Thymus (tissue), 11 donors: ENCODE results near the gene CSKMT. TPM values are rescaled to one million over a fixed set of nuclear protein-coding genes. Genes with fewer than 3 reads are reported as not detected.
"Not testable (repeated sequence)": the region's sequence is repeated elsewhere in the genome, so short reads cannot be mapped to it uniquely, and the experiment has no call there.

ENCODE experiments used
- DNase-seq, 9 donors: peaks; one replicate each; pipeline ENCODE4 v3.0.0-alpha.2; 2013; ENCODE audit warnings: low spot score in 9 of 9, low read depth in 6 of 9, missing footprints in 1 of 9
- H3K27ac ChIP-seq, 2 donors: one replicate each; pipeline ENCODE4 v1.5.1; 2013; ENCODE audit warnings: control low read depth in 1 of 2, low read depth in 1 of 2, low read length in 1 of 2, mild to moderate bottlenecking in 1 of 2, moderate library complexity in 1 of 2
- H3K27me3 ChIP-seq, 2 donors: one replicate each; pipeline ENCODE4 v1.5.1; 2013; ENCODE audit warnings: low read length in 1 of 2; ENCODE audit not compliant: control insufficient read depth in 2 of 2, insufficient read depth in 1 of 2
- H3K36me3 ChIP-seq, 2 donors: one replicate each; pipeline ENCODE4 v1.5.1; 2013; ENCODE audit warnings: low read length in 1 of 2, mild to moderate bottlenecking in 1 of 2, moderate library complexity in 1 of 2; ENCODE audit not compliant: control insufficient read depth in 2 of 2, insufficient read depth in 2 of 2
- H3K4me1 ChIP-seq, 2 donors: one replicate each; pipeline ENCODE4 v1.5.1; 2013; ENCODE audit warnings: low read length in 2 of 2; ENCODE audit not compliant: control insufficient read depth in 2 of 2, insufficient read depth in 2 of 2
- H3K4me3 ChIP-seq, 2 donors: one replicate each; pipeline ENCODE4 v1.5.1; 2013; ENCODE audit warnings: low read length in 2 of 2, control low read depth in 1 of 2, mild to moderate bottlenecking in 1 of 2
- H3K9me3 ChIP-seq, 2 donors: one replicate each; pipeline ENCODE4 v1.5.1; 2013; ENCODE audit warnings: low read length in 1 of 2, mild to moderate bottlenecking in 1 of 2; ENCODE audit not compliant: control insufficient read depth in 2 of 2, insufficient read depth in 1 of 2
- WGBS: extraction: QIAGEN DNeasy Blood & Tissue Kit; methylation state at CpG from one replicate; pipeline ENCODE4 v1.1.7; 2013; 5-methylcytosine and 5-hydroxymethylcytosine counted together
- polyA plus RNA-seq: library from polyadenylated mRNA; stranded (reverse); fragments of 200-250 nt; gene quantifications from one replicate; pipeline ENCODE4 v1.2.3, GENCODE V29; 2013
- total RNA-seq: library from RNA; stranded (reverse); fragments of 120-200 nt; gene quantifications from one replicate; pipeline ENCODE4 v1.2.4, GENCODE V29; 2013
- donor health status: healthy.

The CSKMT gene
- total and polyA plus RNA-seq, 2 donors, result 31.1 to 64.6 TPM

- H3K4me3 ChIP-seq, result no peak overlapping the region
- peaks cover 24 to 43% of the 10 kb centered on the region in 2 donors for H3K4me1 ChIP-seq
- WGBS, result 96% methylated on average over 2 of the region's 2 CpGs
- H3K27me3 ChIP-seq, result no peaks in the 10 kb centered on the region
- DNase-seq, result no peak
- H3K27ac ChIP-seq, result peak overlapping the region in 1 of 2 donors; percentile 43
- H3K36me3 ChIP-seq, result peaks cover 22 to 26% of the 10 kb centered on the region in 2 donors
- peaks cover 0 to 15% of the 10 kb centered on the region in 2 donors for H3K9me3 ChIP-seq
These were observed 2.3 kb downstream of the CSKMT start for GRCh38 chr11:62667460-62667859.

GRCh38 chr11:62669420-62670161 is 4.5 kb downstream of the CSKMT start:
- DNase-seq, result no peak
- H3K4me1 ChIP-seq, result peaks cover 25 to 47% of the 10 kb centered on the region in 2 donors
- WGBS, result 96% methylated on average over 4 of the region's 4 CpGs
- H3K4me3 ChIP-seq, result no peak overlapping the region
- H3K9me3 ChIP-seq, result peaks cover 0 to 15% of the 10 kb centered on the region in 2 donors
- H3K36me3 ChIP-seq, result peaks cover 14 to 32% of the 10 kb centered on the region in 2 donors
- H3K27me3 ChIP-seq, result no peaks in the 10 kb centered on the region
- no peak overlapping the region for H3K27ac ChIP-seq

GRCh38 chr11:62671236-62671607 is 6.1 kb downstream of the CSKMT start:
- peaks cover 20 to 41% of the 10 kb centered on the region in 2 donors for H3K4me1 ChIP-seq
- DNase-seq, result peak in 3 of 9 donors; percentile 30 to 77 (median 38)
- under 1% methylated on average over 17 of the region's 17 CpGs for WGBS

GRCh38 chr11:62671608-62672389 is 6.7 kb downstream of the CSKMT start, which contains the start of the genes LBHD1 and UQCC3:
LBHD1 (minus strand) TSS chr11:62672267; CDS start chr11:62670031, 2,236 bp downstream.
UQCC3 (plus strand) TSS chr11:62671673; CDS start chr11:62671746, 73 bp downstream.
- peaks cover 0 to 6% of the 10 kb centered on the region in 2 donors for H3K9me3 ChIP-seq
- under 1% methylated on average over 59 of the region's 59 CpGs for WGBS
- no peaks in the 10 kb centered on the region for H3K27me3 ChIP-seq
- peak in 8 of 9 donors; percentile 43 to 89 (median 70) for DNase-seq
- peak within 1 kb of the TSS; percentile 94 for H3K27ac ChIP-seq
- peaks cover 14 to 43% of the 10 kb centered on the region in 2 donors for H3K36me3 ChIP-seq
- H3K4me3 ChIP-seq, result peak within 1 kb of the TSS; percentile 77 to 97
- peaks cover 14 to 35% of the 10 kb centered on the region in 2 donors for H3K4me1 ChIP-seq

More at GRCh38 chr11:62671236-62671607, 6.1 kb downstream of the CSKMT start:
- Histone ChIP-seq H3K4me3 (peak overlapping the region; percentile 77 to 97), H3K9me3 (peaks cover 0 to 11% of the 10 kb centered on the region in 2 donors), H3K36me3 (peaks cover 14 to 43% of the 10 kb centered on the region in 2 donors), H3K27ac (peak overlapping the region; percentile 94), H3K27me3 (no peaks in the 10 kb centered on the region)

GRCh38 chr11:62673196-62673525 is 8.0 kb downstream of the CSKMT start:
- Histone ChIP-seq H3K27ac (no peak overlapping the region), H3K4me1 (peaks cover 15 to 38% of the 10 kb centered on the region in 2 donors), H3K4me3 (no peak overlapping the region), H3K9me3 (peaks cover 0 to 4% of the 10 kb centered on the region in 2 donors), H3K36me3 (peaks cover 19 to 41% of the 10 kb centered on the region in 2 donors), H3K27me3 (no peaks in the 10 kb centered on the region)
- DNase-seq, result no peak
- 98% methylated on average over 2 of the region's 2 CpGs for WGBS

- H3K4me1 ChIP-seq, result peaks cover 16 to 42% of the 10 kb centered on the region in 2 donors
These were observed 10.3 kb downstream of the CSKMT start for GRCh38 chr11:62675415-62675814.

GRCh38 chr11:62676698-62677097 is 11.6 kb downstream of the CSKMT start:
- H3K27ac ChIP-seq, result no peak overlapping the region
- WGBS, result 85% methylated on average over 6 of the region's 6 CpGs
- no peaks in the 10 kb centered on the region for H3K27me3 ChIP-seq
- peaks cover 0 to 4% of the 10 kb centered on the region in 2 donors for H3K9me3 ChIP-seq
- H3K4me3 ChIP-seq, result no peak overlapping the region
- DNase-seq, result no peak
- H3K4me1 ChIP-seq, result peaks cover 14 to 37% of the 10 kb centered on the region in 2 donors
- H3K36me3 ChIP-seq, result peaks cover 19 to 41% of the 10 kb centered on the region in 2 donors

More at GRCh38 chr11:62675415-62675814, 10.3 kb downstream of the CSKMT start:
- H3K9me3 ChIP-seq, H3K27ac ChIP-seq, DNase-seq, H3K27me3 ChIP-seq, H3K4me3 ChIP-seq: not testable (repeated sequence)
- peaks cover 19 to 41% of the 10 kb centered on the region in 2 donors for H3K36me3 ChIP-seq
- WGBS, result 97% methylated on average over 10 of the region's 10 CpGs

GRCh38 chr11:62677156-62677555 is 12.0 kb downstream of the CSKMT start:
- Histone ChIP-seq H3K27ac (no peak overlapping the region), H3K27me3 (no peaks in the 10 kb centered on the region), H3K4me3 (no peak overlapping the region), H3K36me3 (peaks cover 19 to 41% of the 10 kb centered on the region in 2 donors), H3K9me3 (peaks cover 0 to 1% of the 10 kb centered on the region in 2 donors), H3K4me1 (peaks cover 13 to 35% of the 10 kb centered on the region in 2 donors)
- WGBS, result 95% methylated on average over 6 of the region's 6 CpGs
- no peak for DNase-seq
